Retinal pigment epithelial cell (primary cell): ENCODE data around the gene TTF2.

Source experiments
- DNase-seq: peaks from one replicate; pipeline ENCODE4 v3.0.0-alpha.2; 2010; ENCODE audit warnings: low read depth
- H3K4me3 ChIP-seq: 2 replicates; pipeline ENCODE4 v1.5.1; 2011; ENCODE audit warnings: mild to moderate bottlenecking, low read length, control low read depth, moderate library complexity
- CTCF ChIP-seq: conservative IDR thresholded peaks from 2 replicates; pipeline ENCODE4 v1.5.1; 2011; ENCODE audit warnings: low read depth, low read length, control low read depth, inconsistent platforms

Gene TTF2

DNA sequence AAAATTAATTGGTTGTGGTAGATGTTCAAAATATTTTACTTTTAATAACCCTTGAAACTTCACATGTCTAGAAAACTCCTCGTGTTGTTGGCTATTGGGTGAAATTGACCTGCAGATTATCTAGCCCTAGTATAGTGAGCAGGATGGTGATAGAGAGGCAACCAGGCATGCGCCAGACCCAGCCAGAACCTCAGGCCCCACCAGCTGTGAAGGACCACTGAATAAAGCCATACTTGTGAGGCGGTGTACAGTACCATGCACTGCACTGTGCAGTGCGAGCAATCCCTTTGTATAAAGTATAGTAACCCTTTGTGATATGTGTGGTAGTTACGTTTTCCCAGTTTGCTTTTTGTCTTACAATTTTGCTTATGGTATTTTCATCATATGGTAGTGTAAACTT is 8.5 kb downstream of the TTF2 start:
- no peak for DNase-seq

GRCh38 chr1:117069220-117069844 is 9.2 kb downstream of the TTF2 start:
- H3K4me3 ChIP-seq: no peak overlapping the region
- no peak for DNase-seq
- TF ChIP-seq CTCF: no peak

More for the DNA sequence above, 8.5 kb downstream of the TTF2 start:
- H3K4me3 ChIP-seq: no peak overlapping the region
- no peak for TF ChIP-seq CTCF

- no peak for DNase-seq
- TF ChIP-seq CTCF: no peak
- H3K4me3 ChIP-seq: no peak overlapping the region
Measured at GRCh38 chr1:117070124-117070523, 10.0 kb downstream of the TTF2 start.

GRCh38 chr1:117076648-117077047 is 16.5 kb downstream of the TTF2 start:
- no peak overlapping the region for H3K4me3 ChIP-seq
- TF ChIP-seq CTCF: no peak
- DNase-seq: no peak

DNA sequence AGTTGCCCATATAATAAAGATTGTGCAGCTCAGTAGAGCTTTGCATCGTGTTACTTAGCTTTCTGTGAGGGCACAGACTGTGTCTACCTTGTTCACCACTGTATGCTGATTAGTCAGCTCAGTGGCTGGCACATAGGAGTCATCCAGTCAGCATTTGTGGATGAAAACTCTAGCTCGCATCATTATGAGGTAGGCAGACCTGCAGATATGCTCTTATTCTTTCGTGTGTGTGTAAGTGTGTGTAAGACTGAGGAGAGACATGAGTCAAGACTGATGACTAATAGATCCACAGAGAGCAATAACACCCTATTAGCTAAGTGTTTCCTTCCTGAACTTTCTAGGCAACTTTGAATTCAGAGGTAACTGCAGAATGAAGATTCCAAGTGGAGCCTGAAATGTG is 17.1 kb downstream of the TTF2 start:
- no peak overlapping the region for H3K4me3 ChIP-seq
- peak; percentile 89 for DNase-seq
- TF ChIP-seq CTCF: no peak

DNA sequence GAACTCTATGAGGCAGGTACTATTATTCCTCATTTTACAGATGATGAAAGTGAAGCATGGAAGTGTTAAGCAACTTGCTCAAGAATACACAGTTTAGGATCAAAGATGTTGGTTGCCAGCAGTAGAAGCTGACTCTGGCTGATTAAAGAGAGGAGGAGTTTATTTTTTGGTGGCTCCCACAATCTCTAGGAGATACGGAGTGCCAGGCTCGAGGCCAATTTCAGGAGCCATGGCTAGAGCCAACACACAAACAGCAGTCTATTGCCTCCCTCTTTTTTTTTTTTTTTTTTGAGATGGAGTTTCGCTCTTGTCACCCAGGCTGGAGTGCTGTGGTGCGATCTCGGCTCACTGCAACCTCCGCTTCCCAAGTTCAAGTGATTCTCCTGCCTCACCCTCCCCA is 19.6 kb downstream of the TTF2 start:
- H3K4me3 ChIP-seq: no peak overlapping the region
- DNase-seq: no peak
- no peak for TF ChIP-seq CTCF

DNA sequence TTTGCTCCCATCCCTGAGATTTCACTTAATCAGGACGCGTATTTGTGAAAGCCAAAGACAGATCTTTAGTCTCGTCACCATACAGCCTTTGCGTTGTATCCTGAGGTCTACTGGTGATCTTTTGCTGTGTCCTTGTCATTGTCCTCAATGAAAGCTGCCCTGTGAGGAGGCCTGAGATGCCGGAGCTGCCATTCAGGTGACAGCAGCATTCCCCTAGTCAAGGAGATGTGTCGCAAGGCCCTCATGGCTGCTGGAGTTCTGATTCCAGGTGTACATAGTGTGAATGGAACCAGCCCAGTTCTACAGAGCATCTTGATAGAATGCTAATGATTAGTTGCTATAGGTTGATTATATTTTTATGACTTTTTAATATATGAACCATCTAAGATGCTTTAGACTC is 24.1 kb downstream of the TTF2 start:
- no peak overlapping the region for H3K4me3 ChIP-seq
- no peak for DNase-seq
- no peak for TF ChIP-seq CTCF
